Glutamatergic neuron (in vitro differentiated cells): Measurements from ENCODE around the gene BAAT. TPM values are rescaled to one million over a fixed set of nuclear protein-coding genes. Genes with fewer than 3 reads are reported as not detected.

ENCODE experiments used
- DNase-seq: peaks from one replicate; pipeline ENCODE4 v3.0.0; 2022
- H3K27ac Mint-ChIP-seq: one replicate; pipeline ENCODE4 v1.8.0; 2020; ENCODE audit warnings: mild to moderate bottlenecking, mixed read lengths, inconsistent platforms; ENCODE audit not compliant: unreplicated experiment
- H3K27me3 Mint-ChIP-seq: one replicate; pipeline ENCODE4 v1.8.0; 2020; ENCODE audit warnings: mild to moderate bottlenecking, moderate library complexity, mixed read lengths, inconsistent platforms; ENCODE audit not compliant: unreplicated experiment
- H3K36me3 Mint-ChIP-seq: one replicate; pipeline ENCODE4 v1.8.0; 2020; ENCODE audit warnings: mild to moderate bottlenecking, mixed read lengths, inconsistent platforms; ENCODE audit not compliant: unreplicated experiment
- H3K4me1 Mint-ChIP-seq: one replicate; pipeline ENCODE4 v1.8.0; 2020; ENCODE audit warnings: mild to moderate bottlenecking, low read depth, mixed read lengths, inconsistent platforms; ENCODE audit not compliant: unreplicated experiment
- H3K4me3 Mint-ChIP-seq: one replicate; pipeline ENCODE4 v1.8.0; 2020; ENCODE audit warnings: mild to moderate bottlenecking, mixed read lengths, inconsistent platforms; ENCODE audit not compliant: unreplicated experiment
- H3K9me3 Mint-ChIP-seq: one replicate; pipeline ENCODE4 v1.8.0; 2020; ENCODE audit warnings: mild to moderate bottlenecking, moderate library complexity, mixed read lengths, inconsistent platforms; ENCODE audit not compliant: unreplicated experiment
- total RNA-seq: library from RNA; stranded (reverse); fragmentation: NEBNext Ultra II Directional; extraction: Animal tissue kit (Norgen Biotek cat#: 25700); gene quantifications from one replicate; pipeline ENCODE4 v1.2.1, GENCODE V29; 2021; ENCODE audit not compliant: unreplicated experiment
- TF ChIP-seq, protein P1 (sequence below): fragments of 200-600 bp; sonication (generic); IDR thresholded peaks from one replicate; pipeline ENCODE4 v1.5.0; 2021; ENCODE audit not compliant: partially characterized antibody, unreplicated experiment

BAAT gene
- total RNA-seq, 1 donor from 2014 or later, result 0.54 TPM

DNA sequence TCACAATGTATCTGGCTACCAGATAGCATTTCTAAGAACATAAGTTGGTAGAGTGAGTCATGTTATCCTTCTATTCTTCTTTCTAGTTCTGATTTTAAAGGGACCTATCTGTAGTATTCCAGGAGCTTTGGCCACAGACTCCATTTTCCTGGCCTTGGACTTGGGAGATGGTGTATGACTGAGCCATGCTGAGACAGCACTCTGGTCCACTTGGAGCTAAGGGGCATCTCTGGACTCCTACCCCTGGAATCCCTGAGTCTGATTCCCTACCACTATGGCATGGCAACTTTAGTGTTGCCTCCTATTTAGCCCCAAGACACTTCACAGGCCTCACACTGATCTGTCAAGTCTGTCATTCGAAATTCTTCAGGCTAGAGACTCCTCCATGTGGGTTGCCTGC is 58.8 kb downstream of the BAAT start:
- Mint-ChIP-seq H3K4me3 (no peak overlapping the region), H3K27me3 (no peaks in the 10 kb centered on the region), H3K36me3 (no peaks in the 10 kb centered on the region), H3K4me1 (no peaks in the 10 kb centered on the region), H3K27ac (no peak overlapping the region), H3K9me3 (peaks cover 2% of the 10 kb centered on the region)
- no peak for DNase-seq
- TF ChIP-seq, protein P1, sequence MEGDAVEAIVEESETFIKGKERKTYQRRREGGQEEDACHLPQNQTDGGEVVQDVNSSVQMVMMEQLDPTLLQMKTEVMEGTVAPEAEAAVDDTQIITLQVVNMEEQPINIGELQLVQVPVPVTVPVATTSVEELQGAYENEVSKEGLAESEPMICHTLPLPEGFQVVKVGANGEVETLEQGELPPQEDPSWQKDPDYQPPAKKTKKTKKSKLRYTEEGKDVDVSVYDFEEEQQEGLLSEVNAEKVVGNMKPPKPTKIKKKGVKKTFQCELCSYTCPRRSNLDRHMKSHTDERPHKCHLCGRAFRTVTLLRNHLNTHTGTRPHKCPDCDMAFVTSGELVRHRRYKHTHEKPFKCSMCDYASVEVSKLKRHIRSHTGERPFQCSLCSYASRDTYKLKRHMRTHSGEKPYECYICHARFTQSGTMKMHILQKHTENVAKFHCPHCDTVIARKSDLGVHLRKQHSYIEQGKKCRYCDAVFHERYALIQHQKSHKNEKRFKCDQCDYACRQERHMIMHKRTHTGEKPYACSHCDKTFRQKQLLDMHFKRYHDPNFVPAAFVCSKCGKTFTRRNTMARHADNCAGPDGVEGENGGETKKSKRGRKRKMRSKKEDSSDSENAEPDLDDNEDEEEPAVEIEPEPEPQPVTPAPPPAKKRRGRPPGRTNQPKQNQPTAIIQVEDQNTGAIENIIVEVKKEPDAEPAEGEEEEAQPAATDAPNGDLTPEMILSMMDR, result no peak

GRCh38 chr9:101325053-101325452 is 59.8 kb downstream of the BAAT start:
- Mint-ChIP-seq H3K36me3 (no peaks in the 10 kb centered on the region), H3K9me3 (peaks cover 2% of the 10 kb centered on the region), H3K4me1 (no peaks in the 10 kb centered on the region), H3K27ac (no peak overlapping the region), H3K4me3 (no peak overlapping the region), H3K27me3 (no peaks in the 10 kb centered on the region)
- no peak for DNase-seq
- TF ChIP-seq, protein P1, result no peak

GRCh38 chr9:101324245-101324804 is 60.5 kb downstream of the BAAT start:
- no peaks in the 10 kb centered on the region for H3K4me1 Mint-ChIP-seq
- no peaks in the 10 kb centered on the region for H3K27me3 Mint-ChIP-seq
- peaks cover 2% of the 10 kb centered on the region for H3K9me3 Mint-ChIP-seq
- no peak overlapping the region for H3K27ac Mint-ChIP-seq
- no peak overlapping the region for H3K4me3 Mint-ChIP-seq
- DNase-seq, result no peak
- no peaks in the 10 kb centered on the region for H3K36me3 Mint-ChIP-seq
- TF ChIP-seq, protein P1, result no peak

DNA sequence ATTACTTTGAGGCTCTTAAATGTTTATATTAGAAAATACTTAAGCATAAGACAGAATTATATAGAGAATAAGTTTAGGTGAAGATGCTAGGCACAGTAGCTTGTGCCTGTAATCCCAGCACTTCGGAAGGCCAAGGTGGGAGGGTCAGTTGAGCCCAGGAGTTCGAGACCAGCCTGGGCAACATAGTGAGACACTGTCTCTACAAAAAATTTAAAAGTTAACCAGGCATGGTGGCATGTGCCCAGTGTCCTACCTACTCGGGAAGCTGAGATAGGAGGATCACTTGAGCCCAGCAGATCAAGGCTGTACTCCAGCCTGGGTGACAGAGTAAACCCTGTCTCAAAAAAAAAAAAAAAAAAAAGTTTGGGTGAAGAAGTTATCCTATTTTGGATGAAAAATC is 61.7 kb downstream of the BAAT start:
- no peak for DNase-seq
- H3K27me3 Mint-ChIP-seq, result no peaks in the 10 kb centered on the region
- H3K4me1 Mint-ChIP-seq, result no peaks in the 10 kb centered on the region
- TF ChIP-seq, protein P1, result no peak
- H3K27ac Mint-ChIP-seq, result no peak overlapping the region
- no peaks in the 10 kb centered on the region for H3K36me3 Mint-ChIP-seq
- H3K9me3 Mint-ChIP-seq, result no peaks in the 10 kb centered on the region
- H3K4me3 Mint-ChIP-seq, result no peak overlapping the region

DNA sequence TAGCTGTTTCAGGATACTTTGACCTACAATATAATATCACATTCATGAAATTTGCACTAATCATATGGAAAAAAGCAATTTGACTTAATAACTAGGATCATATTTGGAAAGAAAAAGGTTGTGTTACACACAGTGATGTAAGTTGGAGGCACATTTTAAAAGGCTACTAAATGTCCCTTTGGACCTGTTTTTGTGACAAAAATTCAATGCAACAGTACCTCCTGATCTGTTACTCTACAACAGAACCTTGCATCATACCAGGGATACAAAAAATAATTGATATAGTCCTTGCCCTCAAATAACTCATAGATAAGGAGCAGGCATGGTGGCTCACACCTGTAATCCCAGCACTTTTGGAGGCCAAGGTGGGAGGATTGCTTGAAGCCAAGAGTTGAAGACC is 67.1 kb downstream of the BAAT start:
- TF ChIP-seq, protein P1, result no peak
- Mint-ChIP-seq H3K36me3 (no peaks in the 10 kb centered on the region), H3K27me3 (no peaks in the 10 kb centered on the region), H3K4me3 (no peak overlapping the region), H3K4me1 (no peaks in the 10 kb centered on the region), H3K27ac (no peak overlapping the region), H3K9me3 (no peaks in the 10 kb centered on the region)
- DNase-seq, result no peak
